ENCODE results near the gene ENOX1.

ENOX1 gene

DNA sequence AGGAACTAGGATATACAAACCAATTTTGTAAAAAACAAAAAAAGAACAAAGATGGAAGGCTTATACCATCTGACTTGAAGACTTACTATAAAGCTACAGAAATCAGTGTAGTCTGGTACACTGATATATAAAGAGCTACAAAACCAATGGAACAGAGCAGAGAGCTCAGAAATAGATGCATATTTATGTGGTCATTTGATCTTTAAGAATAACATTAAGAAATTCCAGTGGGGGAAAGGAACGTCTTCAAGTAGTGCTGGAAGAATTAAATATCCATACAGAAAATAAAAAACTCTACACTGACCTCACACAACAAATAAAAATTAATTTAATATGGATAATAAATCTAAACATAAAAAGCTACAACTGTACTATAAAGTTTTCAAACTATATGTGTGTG is 317.0 kb downstream of the ENOX1 start:
- TF ChIP-seq, protein P1, sequence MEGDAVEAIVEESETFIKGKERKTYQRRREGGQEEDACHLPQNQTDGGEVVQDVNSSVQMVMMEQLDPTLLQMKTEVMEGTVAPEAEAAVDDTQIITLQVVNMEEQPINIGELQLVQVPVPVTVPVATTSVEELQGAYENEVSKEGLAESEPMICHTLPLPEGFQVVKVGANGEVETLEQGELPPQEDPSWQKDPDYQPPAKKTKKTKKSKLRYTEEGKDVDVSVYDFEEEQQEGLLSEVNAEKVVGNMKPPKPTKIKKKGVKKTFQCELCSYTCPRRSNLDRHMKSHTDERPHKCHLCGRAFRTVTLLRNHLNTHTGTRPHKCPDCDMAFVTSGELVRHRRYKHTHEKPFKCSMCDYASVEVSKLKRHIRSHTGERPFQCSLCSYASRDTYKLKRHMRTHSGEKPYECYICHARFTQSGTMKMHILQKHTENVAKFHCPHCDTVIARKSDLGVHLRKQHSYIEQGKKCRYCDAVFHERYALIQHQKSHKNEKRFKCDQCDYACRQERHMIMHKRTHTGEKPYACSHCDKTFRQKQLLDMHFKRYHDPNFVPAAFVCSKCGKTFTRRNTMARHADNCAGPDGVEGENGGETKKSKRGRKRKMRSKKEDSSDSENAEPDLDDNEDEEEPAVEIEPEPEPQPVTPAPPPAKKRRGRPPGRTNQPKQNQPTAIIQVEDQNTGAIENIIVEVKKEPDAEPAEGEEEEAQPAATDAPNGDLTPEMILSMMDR (conservative IDR thresholded peaks at IDR 0.05; ENCODE audit: low read depth, low read length): no peak
- H3K4me3 ChIP-seq (ENCODE audit: low read length): no peak overlapping the region
- DNase-seq (ENCODE audit: low read depth): no peak

DNA sequence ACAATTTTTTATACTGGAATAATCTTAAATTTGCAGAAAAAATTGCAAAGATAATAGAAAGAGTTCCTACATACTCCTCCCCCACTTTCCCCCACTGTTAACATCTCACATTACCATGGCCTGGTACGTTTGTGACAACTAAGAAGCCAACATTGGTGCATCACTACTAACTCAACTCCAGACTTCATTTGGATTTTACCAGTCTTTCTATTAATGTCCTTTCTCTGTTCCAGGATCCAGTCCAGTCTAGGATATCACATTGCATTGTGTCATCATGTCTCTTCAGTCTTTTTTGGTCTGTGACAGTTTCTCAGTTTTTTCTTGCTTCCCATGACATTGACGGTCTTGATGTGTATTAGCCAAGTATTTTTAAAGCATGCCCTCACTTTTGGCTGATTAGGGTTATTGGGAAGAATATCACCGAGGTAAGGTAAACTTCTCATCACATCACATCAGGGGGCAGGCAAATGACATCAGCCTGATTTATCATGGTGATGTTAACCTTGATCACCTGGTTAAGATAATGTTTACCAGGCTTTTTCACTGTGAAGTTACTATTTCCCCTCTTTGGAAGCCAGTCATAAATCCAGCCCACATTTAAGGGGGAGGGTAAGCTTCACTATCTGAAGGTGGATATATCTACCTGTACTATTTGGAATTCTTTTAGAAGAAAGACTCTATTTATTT is 322.1 kb downstream of the ENOX1 start:
- TF ChIP-seq, protein P1 (conservative IDR thresholded peaks at IDR 0.05; ENCODE audit: low read depth, low read length): no peak

DNA sequence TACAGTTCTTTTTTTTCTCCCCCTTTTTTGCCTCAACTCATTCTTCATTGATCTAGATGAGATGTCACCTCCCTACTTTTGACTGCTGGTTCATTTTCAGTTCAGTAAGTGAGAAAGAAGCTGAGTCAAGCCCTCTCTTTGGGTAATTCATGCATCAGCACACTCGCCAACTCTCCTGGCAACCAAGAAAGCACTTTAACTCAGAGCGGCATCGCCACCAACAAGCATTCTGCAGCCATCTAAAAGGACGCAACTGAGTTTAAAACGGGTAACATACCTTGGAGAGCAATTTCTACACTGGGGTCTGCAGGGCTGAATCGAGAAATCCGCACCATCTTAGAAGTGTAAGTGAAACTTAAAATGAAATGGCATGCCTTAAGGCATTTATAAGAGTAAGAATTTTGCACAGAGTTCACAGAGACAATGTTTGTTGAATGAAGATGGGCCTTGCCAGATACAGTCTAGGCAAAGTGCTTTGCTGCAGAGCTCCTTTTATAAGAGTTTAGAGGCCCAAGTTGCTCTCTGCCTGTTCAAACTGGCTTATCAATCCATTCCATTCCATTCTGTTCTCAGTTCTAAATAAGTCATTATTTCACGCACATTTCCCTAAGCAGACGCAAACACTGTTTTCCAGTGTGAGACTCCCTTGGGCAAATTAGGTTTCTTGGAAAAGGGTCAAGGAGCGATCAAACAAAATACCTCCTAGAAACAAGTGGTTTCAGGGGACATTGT is 338.0 kb downstream of the ENOX1 start:
- H3K4me3 ChIP-seq (ENCODE audit: low read length): no peak overlapping the region
- no peak for DNase-seq (ENCODE audit: low read depth)
- TF ChIP-seq, protein P1 (conservative IDR thresholded peaks at IDR 0.05; ENCODE audit: low read depth, low read length): no peak

More for the DNA sequence above, 322.1 kb downstream of the ENOX1 start:
- DNase-seq (ENCODE audit: low read depth): no peak
- no peak overlapping the region for H3K4me3 ChIP-seq (ENCODE audit: low read length)

DNA sequence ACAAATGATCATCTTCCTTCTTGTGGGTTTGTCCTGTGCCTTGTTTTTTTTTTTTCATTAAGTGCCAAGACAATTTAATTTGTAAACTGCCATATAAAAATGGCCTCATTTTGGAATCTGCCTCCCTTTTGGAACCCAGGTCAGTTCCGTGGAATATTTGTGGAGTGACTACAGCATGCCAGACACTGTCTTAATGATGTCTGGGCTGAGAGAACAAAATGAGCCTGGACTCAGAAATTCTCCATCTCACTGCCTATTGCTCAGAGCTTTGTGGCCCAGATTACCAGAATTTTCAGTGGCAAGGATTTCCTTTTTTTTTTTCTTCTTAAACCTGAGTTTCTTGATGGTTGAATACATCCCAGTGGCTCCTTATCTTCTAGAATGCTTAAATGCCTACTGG is 340.6 kb downstream of the ENOX1 start:
- DNase-seq (ENCODE audit: low read depth): no peak
- TF ChIP-seq, protein P1 (conservative IDR thresholded peaks at IDR 0.05; ENCODE audit: low read depth, low read length): no peak

DNA sequence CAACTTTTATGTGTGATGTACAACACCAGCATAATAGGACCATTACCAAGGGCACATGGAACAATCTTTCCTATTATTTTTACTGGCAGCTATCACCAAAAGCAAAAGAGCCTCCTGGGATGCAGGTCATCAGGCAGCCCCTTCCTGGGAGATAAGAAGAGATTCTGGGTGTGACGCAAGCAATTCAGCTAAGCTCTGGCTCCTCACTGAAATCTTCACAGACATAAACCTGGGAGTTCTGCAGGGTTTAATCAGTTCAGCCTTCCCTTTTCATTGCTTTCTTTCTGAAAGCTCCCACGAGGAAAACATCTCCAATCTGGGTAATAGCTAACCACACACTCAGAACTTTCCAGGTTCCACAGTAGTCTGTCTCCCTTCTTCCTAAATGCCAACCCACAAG is 341.1 kb downstream of the ENOX1 start:
- H3K4me3 ChIP-seq (ENCODE audit: low read length): no peak overlapping the region
- TF ChIP-seq, protein P1 (conservative IDR thresholded peaks at IDR 0.05; ENCODE audit: low read depth, low read length): no peak
- DNase-seq (ENCODE audit: low read depth): no peak

More for the DNA sequence above, 340.6 kb downstream of the ENOX1 start:
- H3K4me3 ChIP-seq (ENCODE audit: low read length): no peak overlapping the region

DNA sequence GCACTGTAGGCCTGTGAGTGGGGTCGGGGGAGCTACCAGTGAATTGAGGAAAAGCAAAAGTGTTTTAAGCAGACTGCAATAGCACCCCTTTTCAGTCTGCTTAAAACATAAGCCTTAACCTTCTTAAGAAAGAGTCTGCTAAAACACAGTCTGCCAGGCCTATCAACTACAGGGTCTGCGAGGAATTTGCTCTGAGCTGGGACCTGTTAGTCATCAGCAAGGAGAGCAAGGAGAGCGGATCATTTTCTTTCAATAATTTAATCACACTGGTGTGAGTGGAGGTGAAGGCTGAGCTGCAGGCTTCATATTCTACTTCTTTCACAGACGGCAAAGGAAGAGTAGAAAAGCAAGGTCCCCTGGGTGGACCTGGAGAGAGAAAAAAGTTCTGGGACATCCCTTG is 342.7 kb downstream of the ENOX1 start:
- TF ChIP-seq, protein P1 (conservative IDR thresholded peaks at IDR 0.05; ENCODE audit: low read depth, low read length): no peak
- DNase-seq (ENCODE audit: low read depth): peak; percentile 22
- no peak overlapping the region for H3K4me3 ChIP-seq (ENCODE audit: low read length)
